Vagina (tissue), 2 donors: ENCODE measurements around the gene NUDT16L1.

Source experiments
- POLR2A ChIP-seq, 2 donors: fragments of 450-650 bp; IDR thresholded peaks; one replicate each; pipeline ENCODE4 v1.6.1; 2017; ENCODE audit warnings: antibody characterized with exemption in 2 of 2, mild to moderate bottlenecking in 2 of 2, moderate library complexity in 2 of 2
- POLR2AphosphoS5 ChIP-seq, 2 donors: sonication (generic); formaldehyde crosslinking; IDR thresholded peaks; one replicate each; pipeline ENCODE4 v1.9.0; 2017; ENCODE audit warnings: antibody characterized with exemption in 2 of 2, mild to moderate bottlenecking in 2 of 2, low read depth in 1 of 2; ENCODE audit not compliant: insufficient read depth in 1 of 2
- TF ChIP-seq, protein P1 (sequence below), 3 experiments: fragments of 450-650 bp in 2 of 3; fragments of 200-600 bp in 1 of 3; sonication (generic) in 1 of 3; IDR thresholded peaks; one replicate each; pipeline ENCODE4 v1.5.1; 2017 to 2019; ENCODE audit warnings: antibody characterized with exemption in 3 of 3, mild to moderate bottlenecking in 2 of 3, moderate library complexity in 2 of 3

GRCh38 chr16:4696905-4697847 lies 3.8 kb downstream of the NUDT16L1 start:
- TF ChIP-seq, protein P1, sequence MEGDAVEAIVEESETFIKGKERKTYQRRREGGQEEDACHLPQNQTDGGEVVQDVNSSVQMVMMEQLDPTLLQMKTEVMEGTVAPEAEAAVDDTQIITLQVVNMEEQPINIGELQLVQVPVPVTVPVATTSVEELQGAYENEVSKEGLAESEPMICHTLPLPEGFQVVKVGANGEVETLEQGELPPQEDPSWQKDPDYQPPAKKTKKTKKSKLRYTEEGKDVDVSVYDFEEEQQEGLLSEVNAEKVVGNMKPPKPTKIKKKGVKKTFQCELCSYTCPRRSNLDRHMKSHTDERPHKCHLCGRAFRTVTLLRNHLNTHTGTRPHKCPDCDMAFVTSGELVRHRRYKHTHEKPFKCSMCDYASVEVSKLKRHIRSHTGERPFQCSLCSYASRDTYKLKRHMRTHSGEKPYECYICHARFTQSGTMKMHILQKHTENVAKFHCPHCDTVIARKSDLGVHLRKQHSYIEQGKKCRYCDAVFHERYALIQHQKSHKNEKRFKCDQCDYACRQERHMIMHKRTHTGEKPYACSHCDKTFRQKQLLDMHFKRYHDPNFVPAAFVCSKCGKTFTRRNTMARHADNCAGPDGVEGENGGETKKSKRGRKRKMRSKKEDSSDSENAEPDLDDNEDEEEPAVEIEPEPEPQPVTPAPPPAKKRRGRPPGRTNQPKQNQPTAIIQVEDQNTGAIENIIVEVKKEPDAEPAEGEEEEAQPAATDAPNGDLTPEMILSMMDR (IDR thresholded peaks at IDR 0.05), result no peak
- TF ChIP-seq POLR2A (IDR thresholded peaks at IDR 0.05), result no peak
- TF ChIP-seq POLR2AphosphoS5 (IDR thresholded peaks at IDR 0.05; ENCODE audit: insufficient read depth in 1 of 2, low read depth in 1 of 2), result no peak
